Measurements from ENCODE around the gene VGLL1. TPM values are rescaled to one million over a fixed set of nuclear protein-coding genes. Genes with fewer than 3 reads are reported as not detected.

The VGLL1 gene
- total and polyA plus RNA-seq, 10 donors = not detected

DNA sequence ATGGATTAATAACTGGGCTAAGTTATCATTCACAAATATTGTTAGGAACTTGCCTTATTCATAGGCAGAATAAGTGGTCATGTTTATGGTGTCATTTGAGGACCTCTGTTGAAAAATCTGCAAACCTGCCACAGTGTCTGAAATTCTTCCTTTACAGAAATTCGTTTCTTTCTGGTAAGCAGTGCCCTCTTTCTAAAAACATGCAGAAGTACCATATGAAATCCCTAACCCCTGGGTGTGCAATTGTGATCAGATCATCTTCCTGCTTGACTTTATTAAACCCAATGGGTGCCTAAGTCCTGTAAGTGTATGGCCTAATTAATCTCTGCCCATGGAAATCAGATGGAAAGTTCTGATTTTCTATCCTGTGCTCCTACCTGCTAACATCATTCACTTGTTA lies 39.0 kb upstream of the VGLL1 start:
- DNase-seq = no peak
- no peak overlapping the region for H3K27ac ChIP-seq
- H3K27me3 ChIP-seq (replicated peaks in 1 of 7) = peaks cover 0 to 27% (median 0%) of the 10 kb centered on the region in 7 donors
- H3K4me3 ChIP-seq = no peak overlapping the region
- intact Hi-C loops (cut with DNase I; ENCODE audit: low total_unique reads) = no loop called here
- WGBS, 5 donors = 6 to 42% (median 20%) methylated on average over 1 of the region's 1 CpG
- H3K4me1 ChIP-seq = peaks cover 0 to 11% (median under 1%) of the 10 kb centered on the region in 6 donors
- no peaks in the 10 kb centered on the region for H3K36me3 ChIP-seq
- no peaks in the 10 kb centered on the region for H3K9me3 ChIP-seq
- TF ChIP-seq POLR2A (IDR thresholded peaks at IDR 0.05) (no peak), POLR2AphosphoS5 (IDR thresholded peaks at IDR 0.05) (no peak)
- TF ChIP-seq, protein P1, sequence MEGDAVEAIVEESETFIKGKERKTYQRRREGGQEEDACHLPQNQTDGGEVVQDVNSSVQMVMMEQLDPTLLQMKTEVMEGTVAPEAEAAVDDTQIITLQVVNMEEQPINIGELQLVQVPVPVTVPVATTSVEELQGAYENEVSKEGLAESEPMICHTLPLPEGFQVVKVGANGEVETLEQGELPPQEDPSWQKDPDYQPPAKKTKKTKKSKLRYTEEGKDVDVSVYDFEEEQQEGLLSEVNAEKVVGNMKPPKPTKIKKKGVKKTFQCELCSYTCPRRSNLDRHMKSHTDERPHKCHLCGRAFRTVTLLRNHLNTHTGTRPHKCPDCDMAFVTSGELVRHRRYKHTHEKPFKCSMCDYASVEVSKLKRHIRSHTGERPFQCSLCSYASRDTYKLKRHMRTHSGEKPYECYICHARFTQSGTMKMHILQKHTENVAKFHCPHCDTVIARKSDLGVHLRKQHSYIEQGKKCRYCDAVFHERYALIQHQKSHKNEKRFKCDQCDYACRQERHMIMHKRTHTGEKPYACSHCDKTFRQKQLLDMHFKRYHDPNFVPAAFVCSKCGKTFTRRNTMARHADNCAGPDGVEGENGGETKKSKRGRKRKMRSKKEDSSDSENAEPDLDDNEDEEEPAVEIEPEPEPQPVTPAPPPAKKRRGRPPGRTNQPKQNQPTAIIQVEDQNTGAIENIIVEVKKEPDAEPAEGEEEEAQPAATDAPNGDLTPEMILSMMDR (IDR thresholded peaks at IDR 0.05 in 8 of 11, conservative IDR thresholded peaks at IDR 0.05 in 3 of 11) = no peak

DNA sequence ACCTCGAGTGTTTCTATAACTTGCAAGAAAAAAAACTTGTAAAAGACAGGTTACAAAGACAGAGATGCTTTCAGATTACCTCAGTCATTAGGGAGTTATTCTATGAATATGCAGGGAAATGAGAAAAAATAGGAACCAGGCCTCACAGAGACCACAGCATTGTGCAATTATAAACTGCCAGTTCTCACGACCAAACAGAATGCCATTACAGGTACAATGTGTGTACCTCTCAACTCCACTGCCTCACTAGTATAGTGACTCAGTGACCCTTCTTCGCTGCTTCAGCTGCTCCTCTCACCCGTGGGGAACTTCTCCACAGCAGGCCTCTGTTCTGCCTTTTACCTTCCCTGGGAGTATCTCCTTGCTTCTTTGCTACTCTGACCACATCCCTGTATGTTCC lies 37.0 kb upstream of the VGLL1 start:
- peaks cover 0 to 15% (median 0%) of the 10 kb centered on the region in 7 donors for H3K27me3 ChIP-seq (replicated peaks in 1 of 7)
- intact Hi-C loops (cut with DNase I; ENCODE audit: low total_unique reads) = no loop called here

DNA sequence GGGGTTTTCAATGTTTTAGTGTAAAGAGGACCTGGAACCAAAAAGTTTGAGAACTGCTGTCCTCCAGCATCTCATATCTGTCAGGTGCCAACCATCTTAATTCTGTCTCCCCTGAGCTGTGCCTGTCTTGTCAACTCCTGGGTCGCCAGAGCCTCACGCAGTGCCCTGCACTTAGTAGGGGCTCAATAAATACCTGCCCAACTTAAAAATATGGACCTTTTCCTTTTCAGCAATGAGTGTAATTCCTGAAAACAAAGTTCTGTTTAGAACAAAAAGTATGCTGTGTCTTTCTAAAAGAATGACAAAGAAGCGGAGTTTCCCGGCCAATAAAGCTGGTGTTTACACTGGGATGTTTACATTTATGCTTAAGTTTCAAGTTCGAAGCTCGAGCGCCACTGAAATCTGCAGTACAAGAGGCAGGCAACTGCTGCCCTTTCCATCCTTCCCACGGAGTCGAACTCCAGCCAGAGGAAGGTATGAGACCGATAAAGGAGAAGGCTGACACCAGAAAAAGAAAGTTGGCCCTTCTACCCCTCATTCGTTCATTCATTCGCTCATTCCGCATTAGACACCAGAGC lies 35.7 kb upstream of the VGLL1 start:
- H3K27ac ChIP-seq = peak overlapping the region; percentile 83 to 97 (median 96)
- H3K4me1 ChIP-seq = peaks cover 0 to 30% (median 11%) of the 10 kb centered on the region in 6 donors
- WGBS, 5 donors = 4 to 55% (median 9%) methylated on average over 13 of the region's 13 CpGs
- TF ChIP-seq, protein P1 (IDR thresholded peaks at IDR 0.05 in 8 of 11, conservative IDR thresholded peaks at IDR 0.05 in 3 of 11) = no peak
- peaks cover 0 to 2% (median 0%) of the 10 kb centered on the region in 7 donors for H3K27me3 ChIP-seq (replicated peaks in 1 of 7)
- H3K36me3 ChIP-seq = peaks cover 0 to 18% (median 4%) of the 10 kb centered on the region in 6 donors
- no peak for DNase-seq
- intact Hi-C loops (cut with DNase I; ENCODE audit: low total_unique reads) = no loop called here
- H3K4me3 ChIP-seq = peak overlapping the region; percentile 10 to 78 (median 56)
- no peaks in the 10 kb centered on the region for H3K9me3 ChIP-seq

More for the DNA sequence above, 37.0 kb upstream of the VGLL1 start:
- Histone ChIP-seq H3K4me1 (peaks cover 0 to 30% (median 11%) of the 10 kb centered on the region in 6 donors), H3K4me3 (no peak overlapping the region), H3K9me3 (no peaks in the 10 kb centered on the region), H3K36me3 (peaks cover 0 to 6% (median 0%) of the 10 kb centered on the region in 6 donors), H3K27ac (peak overlapping the region in 2 of 8 donors; percentile 28 to 30)
- 31 to 61% (median 51%) methylated on average over 4 of the region's 4 CpGs for WGBS, 5 donors
- TF ChIP-seq, protein P1 (IDR thresholded peaks at IDR 0.05 in 8 of 11, conservative IDR thresholded peaks at IDR 0.05 in 3 of 11) = no peak
- TF ChIP-seq POLR2A (IDR thresholded peaks at IDR 0.05) (no peak), POLR2AphosphoS5 (IDR thresholded peaks at IDR 0.05) (no peak)
- no peak for DNase-seq

DNA sequence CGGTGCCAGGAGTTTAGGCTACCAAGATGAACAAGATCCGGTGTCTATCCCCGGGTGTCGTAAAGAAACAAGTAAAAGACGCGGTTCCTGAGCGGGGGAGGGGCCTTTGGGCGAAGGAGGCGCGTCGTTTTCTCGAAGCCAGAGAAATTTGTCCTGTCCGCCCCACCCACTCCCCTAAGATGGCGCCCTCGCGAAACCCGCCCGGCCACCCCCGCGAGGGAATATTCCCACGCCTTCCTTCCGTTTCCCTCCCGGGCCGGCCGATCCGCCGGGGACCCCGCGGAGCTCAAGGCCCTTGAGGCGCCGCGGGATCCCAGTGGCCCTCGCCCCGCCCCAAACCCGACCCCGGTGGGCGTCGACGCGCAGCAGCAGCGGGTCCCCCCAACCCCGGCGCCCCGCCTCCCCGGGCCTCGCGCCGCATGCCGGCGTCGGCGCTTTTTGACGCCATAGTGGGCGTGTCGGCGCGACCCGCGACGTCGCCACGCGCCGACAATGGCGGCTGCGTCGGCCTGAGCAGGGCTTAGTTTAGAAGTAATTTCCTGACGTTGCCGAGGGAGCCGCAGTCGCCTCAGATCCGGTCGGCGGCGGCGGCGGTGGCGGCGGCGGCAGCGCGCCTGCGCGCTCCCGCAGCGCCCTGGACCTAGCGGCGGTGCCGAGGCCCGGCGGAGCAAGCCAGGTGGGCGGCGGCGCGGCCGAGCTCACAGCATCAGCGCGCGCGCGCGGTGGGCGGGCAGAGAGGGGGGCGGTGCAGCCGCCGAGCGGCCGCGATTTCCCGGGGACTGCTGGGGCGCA lies 35.1 kb upstream of the VGLL1 start:
- intact Hi-C loops (cut with DNase I; ENCODE audit: low total_unique reads) = no loop called here
- TF ChIP-seq POLR2A (IDR thresholded peaks at IDR 0.05) (peak in 1 of 3 donors; percentile 3), POLR2AphosphoS5 (IDR thresholded peaks at IDR 0.05) (peak; percentile 70 to 79 (median 73))
- TF ChIP-seq, protein P1 (IDR thresholded peaks at IDR 0.05 in 8 of 11, conservative IDR thresholded peaks at IDR 0.05 in 3 of 11) = peak in 1 of 11 experiments; percentile 8
- DNase-seq = peak; percentile 95
- 1 to 65% (median 10%) methylated on average over 27 to 111 of the region's 111 CpGs for WGBS, 5 donors
- Histone ChIP-seq H3K36me3 (peaks cover 0 to 25% (median 7%) of the 10 kb centered on the region in 6 donors), H3K4me3 (peak overlapping the region; percentile 30 to 78 (median 56)), H3K4me1 (peaks cover 0 to 30% (median 11%) of the 10 kb centered on the region in 6 donors), H3K27ac (peak overlapping the region; percentile 83 to 97 (median 96)), H3K27me3 (replicated peaks in 1 of 7) (no peaks in the 10 kb centered on the region), H3K9me3 (no peaks in the 10 kb centered on the region)

Measured in spleen (tissue), 11 donors.